ENCODE measurements around the gene HNRNPR. TPM values are rescaled to one million over a fixed set of nuclear protein-coding genes. Genes with fewer than 3 reads are reported as not detected.

Gene HNRNPR
- total and polyA plus RNA-seq, 2 donors (not counting 1 experiment from before 2014, with no cell fraction given) = 52.2 to 132 TPM

DNA sequence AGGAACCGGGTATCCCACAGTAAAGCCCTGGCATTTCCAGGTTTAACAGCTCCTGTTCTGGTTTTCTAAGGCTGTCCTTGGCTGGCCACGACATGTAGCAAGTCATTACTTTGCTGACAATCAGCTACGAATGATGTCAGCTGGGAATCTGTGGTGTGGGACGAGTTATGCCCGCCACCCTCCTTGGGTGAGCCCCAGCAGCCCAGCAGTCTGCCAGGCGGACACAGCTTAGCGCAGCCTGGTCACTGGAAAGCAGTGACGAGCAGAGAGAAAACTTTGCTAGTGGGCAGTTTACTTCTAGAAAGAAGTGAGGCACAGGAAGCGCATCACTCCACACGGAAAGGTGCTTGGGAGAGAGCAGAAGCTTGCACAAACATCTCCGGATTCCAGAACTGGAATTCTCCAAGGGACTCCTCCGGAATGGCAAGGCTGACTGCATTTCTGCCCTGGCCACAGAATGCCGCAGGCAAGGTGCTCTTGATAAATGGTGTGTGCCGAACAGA lies 41.1 kb upstream of the HNRNPR start:
- Mint-ChIP-seq H3K4me1 (peaks cover 5% of the 10 kb centered on the region), H3K4me3 (no peak overlapping the region), H3K9me3 (ENCODE audit: insufficient read depth) (no peaks in the 10 kb centered on the region), H3K27ac (no peak overlapping the region), H3K27me3 (peaks cover 11% of the 10 kb centered on the region)
- CTCF ChIA-PET = interaction anchor here (0.7 to 0.9 kb wide), 2 partner anchors 139 to 662 kb away, joined by 3 to 4 read pairs; no protein-coding TSS in a partner anchor
- intact Hi-C loops (cut with micrococcal nuclease) = no loop called here
- Histone ChIP-seq H3K9me3 (ENCODE audit: control extremely low read depth in 1 of 3, control insufficient read depth in 2 of 3, insufficient read depth in 1 of 3, low read length in 2 of 3) (peaks cover 0 to 3% (median 0%) of the 10 kb centered on the region in 3 donors), H4K20me1 (ENCODE audit: control insufficient read depth, insufficient read depth, low read length, poor library complexity, severe bottlenecking) (no peaks in the 10 kb centered on the region), H3K4me3 (ENCODE audit: control extremely low read depth in 1 of 5, extremely low read depth in 1 of 5, insufficient read depth in 1 of 5, low read depth in 2 of 5, low read length in 4 of 5) (no peak overlapping the region), H3K27ac (ENCODE audit: low read length in 2 of 2) (no peak overlapping the region), H3K79me2 (ENCODE audit: control insufficient read depth, insufficient read depth, low read length) (no peaks in the 10 kb centered on the region), H3K4me1 (ENCODE audit: control insufficient read depth in 2 of 2, insufficient read depth in 2 of 2, low read length in 2 of 2) (no peaks in the 10 kb centered on the region), H3K4me2 (replicated peaks; ENCODE audit: low read depth, low read length, poor library complexity, severe bottlenecking) (no peak overlapping the region), H2AFZ (ENCODE audit: insufficient read depth, low read depth, low read length, poor library complexity, severe bottlenecking) (no peak overlapping the region), H3K36me3 (replicated peaks in 1 of 2; ENCODE audit: control extremely low read depth in 1 of 2, control insufficient read depth in 1 of 2, extremely low read depth in 1 of 2, insufficient read depth in 2 of 2, low read length in 1 of 2) (no peaks in the 10 kb centered on the region), H3K9ac (ENCODE audit: low read length) (no peak overlapping the region), H3K27me3 (replicated peaks in 1 of 4; ENCODE audit: control extremely low read depth in 1 of 4, control insufficient read depth in 3 of 4, insufficient read depth in 4 of 4, low read length in 3 of 4) (peaks cover 0 to 2% (median 0%) of the 10 kb centered on the region in 4 experiments)
- TF ChIP-seq, protein P1, sequence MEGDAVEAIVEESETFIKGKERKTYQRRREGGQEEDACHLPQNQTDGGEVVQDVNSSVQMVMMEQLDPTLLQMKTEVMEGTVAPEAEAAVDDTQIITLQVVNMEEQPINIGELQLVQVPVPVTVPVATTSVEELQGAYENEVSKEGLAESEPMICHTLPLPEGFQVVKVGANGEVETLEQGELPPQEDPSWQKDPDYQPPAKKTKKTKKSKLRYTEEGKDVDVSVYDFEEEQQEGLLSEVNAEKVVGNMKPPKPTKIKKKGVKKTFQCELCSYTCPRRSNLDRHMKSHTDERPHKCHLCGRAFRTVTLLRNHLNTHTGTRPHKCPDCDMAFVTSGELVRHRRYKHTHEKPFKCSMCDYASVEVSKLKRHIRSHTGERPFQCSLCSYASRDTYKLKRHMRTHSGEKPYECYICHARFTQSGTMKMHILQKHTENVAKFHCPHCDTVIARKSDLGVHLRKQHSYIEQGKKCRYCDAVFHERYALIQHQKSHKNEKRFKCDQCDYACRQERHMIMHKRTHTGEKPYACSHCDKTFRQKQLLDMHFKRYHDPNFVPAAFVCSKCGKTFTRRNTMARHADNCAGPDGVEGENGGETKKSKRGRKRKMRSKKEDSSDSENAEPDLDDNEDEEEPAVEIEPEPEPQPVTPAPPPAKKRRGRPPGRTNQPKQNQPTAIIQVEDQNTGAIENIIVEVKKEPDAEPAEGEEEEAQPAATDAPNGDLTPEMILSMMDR (IDR thresholded peaks at IDR 0.05) = no peak
- TF ChIP-seq EZH2 (IDR thresholded peaks at IDR 0.05; ENCODE audit: borderline replicate concordance, insufficient read depth, low read depth, low read length, poor library complexity, severe bottlenecking) = no peak
- POLR2A ChIA-PET = no interaction called here
- 90% methylated on average over 14 of the region's 14 CpGs for WGBS (ENCODE audit: insufficient coverage)
- DNase-seq (no peak), ATAC-seq (ENCODE audit: low read depth) (no peak)

DNA sequence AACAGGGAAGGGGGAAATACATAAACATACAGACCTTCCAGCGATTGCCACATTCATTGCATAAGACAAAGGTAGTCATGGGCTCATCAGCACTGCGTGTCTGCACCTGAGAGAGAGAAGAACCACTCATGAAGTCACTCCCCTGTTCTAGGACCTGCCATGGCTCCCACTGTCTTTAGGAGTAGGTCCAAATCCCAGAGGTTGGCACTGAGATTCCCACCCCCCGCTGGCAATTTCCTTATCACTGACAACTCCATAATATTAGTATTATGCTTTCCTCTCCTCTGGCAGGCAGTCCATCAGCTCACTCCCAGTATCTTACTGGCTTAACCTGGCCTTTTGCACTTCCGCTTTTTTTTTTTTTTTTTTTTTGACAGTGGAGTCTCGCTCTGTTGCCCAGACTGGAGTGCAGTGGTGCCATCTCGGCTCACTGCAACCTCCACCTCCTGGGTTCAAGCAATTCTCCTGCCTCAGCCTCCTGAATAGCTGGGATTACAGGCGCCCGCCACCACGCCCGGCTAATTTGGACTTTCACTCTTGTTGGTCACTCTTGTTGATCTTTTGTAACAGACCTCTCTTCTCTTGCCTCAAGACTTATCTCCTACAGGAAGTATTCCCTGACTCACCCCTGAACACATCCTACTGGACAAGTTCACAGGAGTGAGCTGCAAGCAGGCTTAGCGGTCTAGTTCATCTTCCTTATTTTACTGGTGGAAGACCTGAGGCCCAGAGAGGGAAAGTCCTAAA lies 40.4 kb upstream of the HNRNPR start:
- Mint-ChIP-seq H3K27me3 (peaks cover 7% of the 10 kb centered on the region), H3K4me1 (peaks cover 5% of the 10 kb centered on the region), H3K27ac (no peak overlapping the region), H3K4me3 (no peak overlapping the region), H3K9me3 (ENCODE audit: insufficient read depth) (no peaks in the 10 kb centered on the region)
- Histone ChIP-seq H3K27ac (ENCODE audit: low read length in 2 of 2) (no peak overlapping the region), H3K9ac (ENCODE audit: low read length) (no peak overlapping the region), H2AFZ (ENCODE audit: insufficient read depth, low read depth, low read length, poor library complexity, severe bottlenecking) (no peak overlapping the region), H3K4me1 (ENCODE audit: control insufficient read depth in 2 of 2, insufficient read depth in 2 of 2, low read length in 2 of 2) (no peaks in the 10 kb centered on the region), H3K36me3 (replicated peaks in 1 of 2; ENCODE audit: control extremely low read depth in 1 of 2, control insufficient read depth in 1 of 2, extremely low read depth in 1 of 2, insufficient read depth in 2 of 2, low read length in 1 of 2) (no peaks in the 10 kb centered on the region), H3K4me3 (ENCODE audit: control extremely low read depth in 1 of 5, extremely low read depth in 1 of 5, insufficient read depth in 1 of 5, low read depth in 2 of 5, low read length in 4 of 5) (no peak overlapping the region), H3K9me3 (ENCODE audit: control extremely low read depth in 1 of 3, control insufficient read depth in 2 of 3, insufficient read depth in 1 of 3, low read length in 2 of 3) (peaks cover 0 to 3% (median 0%) of the 10 kb centered on the region in 3 donors), H3K79me2 (ENCODE audit: control insufficient read depth, insufficient read depth, low read length) (no peaks in the 10 kb centered on the region), H4K20me1 (ENCODE audit: control insufficient read depth, insufficient read depth, low read length, poor library complexity, severe bottlenecking) (no peaks in the 10 kb centered on the region), H3K27me3 (replicated peaks in 1 of 4; ENCODE audit: control extremely low read depth in 1 of 4, control insufficient read depth in 3 of 4, insufficient read depth in 4 of 4, low read length in 3 of 4) (peaks cover 0 to 2% (median 0%) of the 10 kb centered on the region in 4 experiments), H3K4me2 (replicated peaks; ENCODE audit: low read depth, low read length, poor library complexity, severe bottlenecking) (no peak overlapping the region)
- ATAC-seq (ENCODE audit: low read depth) = no peak
- WGBS (ENCODE audit: insufficient coverage) = 78% methylated on average over 9 of the region's 11 CpGs
- CTCF ChIA-PET = interaction anchor here (0.7 kb wide), 1 partner anchor 662 kb away, joined by 4 read pairs; no protein-coding TSS in a partner anchor
- POLR2A ChIA-PET = no interaction called here
- DNase-seq = no peak
- TF ChIP-seq, protein P1 (IDR thresholded peaks at IDR 0.05) = no peak
- TF ChIP-seq EZH2 (IDR thresholded peaks at IDR 0.05; ENCODE audit: borderline replicate concordance, insufficient read depth, low read depth, low read length, poor library complexity, severe bottlenecking) = no peak
- intact Hi-C loops (cut with micrococcal nuclease) = no loop called here

All from B cell (primary cell).